ENCODE data around the gene FAM13A.
"Not testable (repeated sequence)": the region's sequence is repeated elsewhere in the genome, so short reads cannot be mapped to it uniquely, and the experiment has no call there.

Gene FAM13A

DNA sequence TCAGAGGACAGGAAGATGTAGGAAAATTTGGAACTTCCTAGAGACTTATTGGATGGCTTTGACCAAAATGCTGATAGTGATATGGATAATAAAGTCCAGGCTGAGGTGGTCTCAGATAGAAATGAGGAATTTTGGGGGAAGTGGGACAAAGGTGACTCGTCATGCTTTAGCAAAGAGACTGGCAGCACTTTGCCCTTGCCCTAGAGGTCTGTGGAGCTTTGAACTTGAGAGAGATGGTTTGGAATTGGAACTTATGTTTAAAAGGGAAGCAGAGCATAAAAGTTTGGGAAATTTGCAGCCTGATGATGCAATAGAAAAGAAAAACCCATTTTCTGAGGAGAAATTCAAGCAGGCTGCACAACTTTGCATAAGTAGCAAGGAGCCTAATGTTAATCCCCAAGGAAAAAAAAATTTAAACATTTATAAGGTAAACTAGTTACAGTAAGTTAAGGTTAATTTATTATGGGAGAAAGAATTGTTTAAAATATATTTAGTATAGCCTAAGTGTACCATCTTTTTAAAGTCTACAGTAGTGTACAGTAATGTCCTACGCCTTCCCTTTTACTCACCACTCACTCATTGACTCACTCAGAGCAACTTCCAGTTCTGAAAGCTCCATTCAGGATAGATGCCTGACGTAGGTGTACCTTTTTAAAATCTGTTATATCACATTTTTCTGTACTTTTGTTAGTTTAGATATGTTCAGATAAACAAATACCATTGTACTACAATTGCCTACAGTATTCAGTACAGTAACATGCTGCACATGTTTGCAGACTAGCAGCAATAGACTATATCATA lies 101.2 kb downstream of the FAM13A start:
- DNase-seq, result no peak

DNA sequence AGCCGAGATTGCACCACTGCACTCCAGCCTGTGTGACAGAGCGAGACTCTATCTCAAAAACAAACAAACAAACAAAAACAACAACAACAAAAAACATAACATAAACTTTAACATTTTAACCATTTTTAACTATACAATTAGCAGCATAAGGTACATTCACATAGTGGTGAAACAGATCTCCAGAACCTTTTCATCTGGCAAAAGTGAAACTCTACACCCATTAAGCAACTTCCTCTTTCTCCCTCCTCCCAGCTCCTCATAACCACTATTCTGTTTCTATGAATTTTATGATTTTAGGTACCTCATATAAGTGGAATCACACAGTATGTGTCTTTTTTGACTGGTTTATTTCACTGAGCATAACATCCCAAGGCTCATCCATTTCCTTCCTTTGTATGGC lies 103.6 kb downstream of the FAM13A start:
- DNase-seq, result no peak

DNA sequence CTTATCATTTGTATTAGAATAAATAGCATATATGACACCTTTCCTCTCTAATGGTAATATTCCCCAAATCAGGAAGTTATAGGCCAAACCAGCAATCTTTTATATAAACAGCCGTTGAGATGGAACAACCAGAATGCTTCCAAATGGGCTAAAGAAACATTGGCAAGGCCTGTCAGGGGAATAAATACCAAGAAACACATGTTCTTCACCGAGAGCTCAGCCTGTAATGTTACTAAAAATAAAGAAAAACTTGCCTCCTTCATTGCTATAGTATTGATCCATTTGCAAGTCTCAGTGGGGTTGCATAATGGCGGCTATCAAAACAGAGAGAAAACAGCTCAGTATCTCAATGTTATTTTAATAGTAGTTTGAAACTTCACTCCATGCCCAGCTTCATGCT lies 104.9 kb downstream of the FAM13A start:
- DNase-seq, result no peak

DNA sequence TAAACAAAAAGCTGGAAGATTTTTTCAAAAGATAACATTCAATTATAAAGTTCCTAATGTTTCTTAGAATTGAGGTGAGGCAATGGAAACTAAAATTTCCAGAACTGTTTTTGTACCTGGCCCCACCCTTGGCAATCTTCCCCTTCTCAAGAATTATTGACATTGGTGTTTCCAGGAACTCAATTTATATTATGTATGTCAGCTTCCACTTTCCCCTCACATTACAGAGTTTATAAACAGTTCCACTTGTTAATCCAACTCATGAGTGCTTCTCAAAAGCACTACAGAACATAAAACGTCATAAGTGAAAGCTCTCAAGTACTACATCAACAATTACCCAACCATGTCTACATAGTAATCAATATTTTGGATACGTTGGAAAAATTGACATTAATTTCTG lies 107.4 kb downstream of the FAM13A start:
- no peak for DNase-seq

DNA sequence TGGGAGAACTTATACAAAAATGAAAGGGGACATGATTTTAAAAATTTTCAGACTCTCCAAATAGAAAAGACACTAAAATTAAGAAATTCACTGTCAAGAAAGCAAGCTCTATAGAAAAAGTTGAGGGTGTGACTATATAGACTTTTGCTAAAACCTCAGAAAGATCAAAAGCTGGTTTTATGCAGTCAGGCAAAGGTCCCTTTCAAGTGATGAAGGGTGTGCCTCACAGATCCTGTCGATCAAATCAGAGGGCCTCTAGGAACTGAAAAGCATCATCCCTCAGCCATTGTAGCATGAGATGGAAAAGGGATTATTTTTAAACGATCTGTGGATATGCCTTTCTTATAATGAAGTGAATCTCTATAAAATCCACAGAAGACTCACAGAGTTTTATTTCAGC lies 116.5 kb downstream of the FAM13A start:
- no peak for DNase-seq

DNA sequence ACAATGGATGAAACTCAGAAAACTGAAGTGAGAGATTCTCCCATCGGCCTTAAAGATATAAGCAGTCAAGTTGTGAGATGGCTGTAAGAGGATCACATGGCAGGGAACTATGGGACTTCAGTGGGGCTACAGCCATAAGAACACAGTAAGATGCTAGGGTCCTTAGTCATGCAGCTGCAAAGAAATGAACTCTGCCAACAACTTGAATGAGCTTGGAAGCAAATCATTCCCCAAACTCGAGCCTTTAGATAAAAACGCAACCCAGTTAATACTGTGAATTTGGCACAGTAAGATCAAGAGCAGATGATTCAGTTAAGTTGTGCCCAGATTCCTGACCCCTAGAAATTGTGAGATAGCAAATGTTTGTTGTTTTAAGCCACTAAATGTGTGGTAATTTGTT lies 117.3 kb downstream of the FAM13A start:
- DNase-seq, result no peak

DNA sequence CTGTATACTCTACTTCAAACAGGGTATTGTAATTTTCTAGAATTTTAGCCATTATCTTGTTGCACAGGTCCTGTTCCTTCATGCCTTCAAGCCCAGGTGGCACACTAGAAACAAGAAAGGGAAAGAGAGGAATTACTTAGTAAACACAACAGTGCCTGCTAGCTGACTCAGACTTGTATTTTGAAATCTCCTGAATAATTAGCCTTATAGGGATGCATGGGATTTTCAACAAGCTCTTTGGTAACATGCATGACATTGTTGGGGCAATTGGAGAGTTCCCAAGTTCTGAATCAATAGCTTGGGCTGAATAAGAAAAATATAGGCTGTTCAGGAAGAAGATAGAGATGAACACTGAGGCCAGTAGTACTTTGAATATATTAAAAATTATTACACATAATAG lies 118.8 kb downstream of the FAM13A start:
- no peak for DNase-seq

DNA sequence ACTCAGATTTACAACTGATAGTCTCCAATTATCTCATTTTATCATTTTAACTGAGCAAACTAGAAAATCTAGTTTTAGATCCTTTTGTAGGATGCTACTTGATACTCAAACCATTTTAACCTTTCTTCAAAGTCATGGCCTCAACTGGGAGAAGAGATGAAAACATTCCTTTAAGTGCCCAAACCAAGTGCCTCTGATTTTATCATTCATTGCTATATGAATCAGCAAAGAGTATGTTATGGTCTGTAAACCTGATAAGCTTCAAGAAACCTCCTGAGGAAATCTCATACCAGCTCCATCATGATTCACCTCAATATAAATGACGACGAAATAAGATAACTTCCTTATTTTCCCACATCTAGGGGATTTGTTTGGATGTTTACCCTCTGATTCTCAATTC lies 119.9 kb downstream of the FAM13A start:
- no peak for DNase-seq

DNA sequence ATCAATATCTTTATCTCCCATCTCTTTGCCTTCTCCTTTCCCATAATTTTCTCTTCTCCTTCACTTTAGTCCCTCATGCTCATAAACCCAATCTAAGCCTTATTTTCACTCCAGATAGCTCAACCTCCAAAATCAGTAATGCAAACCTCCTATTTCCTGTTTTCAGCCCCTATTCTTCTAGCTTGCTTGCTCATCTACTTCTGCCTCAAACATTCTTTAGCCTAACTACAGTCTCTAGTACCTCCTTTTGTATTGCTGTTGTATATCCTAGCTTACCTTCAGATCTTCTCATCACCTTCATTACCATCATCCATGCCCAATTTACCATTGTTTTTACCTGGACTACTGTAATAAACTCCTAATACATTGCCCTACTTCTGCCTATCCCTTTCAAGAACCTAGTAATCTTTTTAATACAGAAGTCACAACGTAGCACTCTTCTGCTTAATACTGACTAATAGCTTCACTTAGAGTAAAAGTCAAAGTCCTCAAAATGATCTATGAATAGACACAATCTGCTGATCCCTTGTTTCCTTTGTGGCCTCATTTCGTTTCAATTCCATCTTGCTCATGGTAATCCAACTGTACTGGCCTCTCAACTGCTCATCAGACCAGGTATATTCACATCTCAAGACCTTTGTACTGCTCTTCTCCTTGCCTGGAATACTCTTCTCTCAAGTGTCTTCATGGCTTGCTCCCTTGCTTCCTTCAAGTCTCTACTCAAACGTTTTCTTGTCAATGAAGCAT lies 123.4 kb downstream of the FAM13A start:
- no peak for DNase-seq

DNA sequence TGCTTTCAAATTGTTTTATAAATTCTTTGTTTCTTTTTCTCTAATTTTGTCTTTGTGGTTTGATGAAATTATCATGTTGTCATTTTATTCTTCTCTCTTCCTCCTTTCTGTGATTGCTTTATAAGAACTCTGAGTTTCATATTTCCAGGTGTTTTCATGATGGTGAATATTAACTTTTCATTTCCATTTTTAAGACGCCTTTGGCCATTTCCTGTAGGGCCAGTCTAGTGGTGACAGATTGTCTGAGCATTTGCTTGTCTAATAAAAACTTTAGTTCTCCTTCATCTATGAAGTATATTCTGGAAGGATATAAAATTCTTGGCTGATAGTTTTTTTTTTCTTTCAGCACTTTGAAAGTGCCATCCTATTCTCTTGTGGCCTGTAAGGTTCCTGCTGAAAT lies 128.1 kb downstream of the FAM13A start:
- no peak for DNase-seq

DNA sequence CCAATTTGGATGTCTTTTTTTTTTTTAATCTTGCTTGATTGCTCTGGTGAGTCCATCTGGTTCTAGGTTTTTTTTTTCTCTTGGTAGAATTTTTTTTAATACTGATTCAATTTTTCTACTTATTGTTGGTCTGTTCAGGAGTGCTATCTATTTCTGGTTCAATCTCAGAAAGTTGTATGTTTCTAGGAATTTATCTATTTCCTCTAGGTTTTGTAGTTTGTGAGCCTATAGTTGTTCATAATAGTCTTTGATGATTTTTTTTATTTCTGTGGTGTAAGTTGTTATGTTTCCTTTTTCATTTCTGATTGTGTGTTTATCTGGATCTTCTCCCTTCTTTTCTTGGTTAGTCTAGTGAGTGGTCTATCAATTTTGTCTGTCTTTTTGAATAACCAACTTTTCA lies 129.6 kb downstream of the FAM13A start:
- no peak for DNase-seq

DNA sequence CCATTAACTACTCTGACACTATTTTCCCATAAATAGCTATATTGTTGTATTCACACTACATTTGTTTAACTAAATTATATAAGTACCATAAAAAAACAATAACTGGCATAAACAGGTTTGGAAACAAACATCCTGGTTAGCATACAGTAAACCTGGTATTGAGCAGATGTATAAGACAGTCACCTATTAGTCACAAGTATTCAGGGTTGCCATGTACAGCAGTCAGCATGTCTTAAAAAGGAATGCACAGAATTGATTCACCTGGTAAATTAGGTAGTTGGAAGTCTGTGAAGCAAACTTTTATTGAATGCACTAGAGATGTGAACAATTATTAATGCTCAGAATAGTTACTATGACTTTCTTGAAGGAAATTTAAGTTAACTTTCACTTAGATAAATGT lies 137.9 kb downstream of the FAM13A start:
- DNase-seq, result no peak

DNA sequence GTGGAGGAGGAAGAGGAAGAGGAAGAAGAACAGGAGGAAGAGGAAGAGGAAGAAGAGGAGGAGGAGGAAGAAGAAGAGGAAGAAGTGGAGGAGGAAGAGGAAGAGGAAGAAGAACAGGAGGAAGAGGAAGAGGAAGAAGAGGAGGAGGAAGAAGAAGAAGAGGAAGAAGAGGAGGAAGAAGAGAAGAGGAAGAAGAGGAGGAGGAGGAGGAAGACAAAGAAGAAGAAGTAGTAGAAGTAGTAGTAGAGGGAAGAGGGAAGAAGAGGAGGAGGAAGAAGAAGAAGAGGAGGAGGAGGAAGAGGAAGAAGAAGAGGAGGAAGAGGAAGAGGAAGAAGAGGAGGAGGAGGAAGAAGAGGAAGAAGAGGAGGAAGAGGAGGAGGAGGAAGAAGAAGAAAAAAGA lies 143.8 kb downstream of the FAM13A start:
- DNase-seq, result not testable (repeated sequence)

DNA sequence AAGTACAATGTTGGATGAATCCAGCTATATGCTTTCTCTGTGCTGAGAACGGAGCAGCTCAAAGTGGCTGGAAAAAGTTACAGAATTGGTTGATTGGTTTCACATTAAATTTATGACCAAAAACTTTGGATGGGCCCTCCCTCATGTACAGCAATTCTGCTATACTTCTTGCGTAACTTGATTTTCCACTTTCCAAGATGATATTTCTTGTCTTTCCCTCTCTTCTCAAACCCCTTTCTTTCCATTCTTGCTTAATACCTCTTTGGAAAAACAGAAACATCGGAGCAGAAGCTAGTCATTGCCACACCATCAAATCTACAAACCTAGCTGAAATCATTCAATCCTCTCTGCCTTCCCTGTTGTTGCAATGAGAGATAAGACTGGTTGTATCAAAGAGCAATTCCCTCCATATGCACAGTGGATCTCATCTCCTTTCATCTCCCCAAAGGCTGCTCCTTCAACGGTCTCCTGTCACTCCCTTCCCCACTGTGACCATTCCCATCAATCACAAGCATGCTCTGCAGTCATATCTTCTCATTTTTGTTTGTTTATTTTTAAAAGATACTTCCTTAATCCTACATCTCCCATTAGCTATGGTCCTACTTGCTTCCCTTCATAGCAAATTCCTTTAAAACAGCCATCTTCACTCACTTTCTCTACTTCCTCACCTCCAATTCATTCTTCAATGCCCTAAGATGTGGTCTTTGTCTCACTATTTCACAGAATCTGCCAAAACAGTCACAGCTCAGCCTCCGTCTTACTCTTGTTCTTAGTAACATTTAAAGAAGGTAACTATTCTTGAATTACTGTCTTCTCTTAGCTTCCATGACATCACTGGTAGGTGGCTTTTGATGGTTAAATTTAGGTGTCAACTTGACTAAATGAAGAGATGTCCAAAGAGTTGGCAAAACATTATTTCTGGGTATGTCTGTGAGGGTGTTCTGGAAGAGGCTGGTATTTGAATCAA lies 145.5 kb downstream of the FAM13A start:
- DNase-seq, result no peak

DNA sequence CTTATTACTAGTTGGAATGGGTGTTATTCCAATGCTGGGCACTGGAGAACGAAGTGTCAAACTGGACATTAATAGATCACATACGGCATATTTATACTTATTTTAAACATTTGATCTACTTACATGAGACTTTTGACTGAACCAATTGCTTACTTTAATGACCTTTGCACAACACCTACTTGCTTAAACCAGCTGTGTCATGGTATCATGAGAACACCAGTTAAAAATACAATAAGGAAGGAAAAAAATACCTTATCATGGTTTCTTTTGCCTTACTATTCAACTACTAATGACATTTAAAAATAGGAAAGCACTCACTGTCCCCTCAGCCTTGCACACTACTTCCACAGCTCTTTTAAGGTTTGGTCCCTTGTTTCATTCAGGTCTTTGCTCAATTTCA lies 146.9 kb downstream of the FAM13A start:
- DNase-seq, result no peak

DNA sequence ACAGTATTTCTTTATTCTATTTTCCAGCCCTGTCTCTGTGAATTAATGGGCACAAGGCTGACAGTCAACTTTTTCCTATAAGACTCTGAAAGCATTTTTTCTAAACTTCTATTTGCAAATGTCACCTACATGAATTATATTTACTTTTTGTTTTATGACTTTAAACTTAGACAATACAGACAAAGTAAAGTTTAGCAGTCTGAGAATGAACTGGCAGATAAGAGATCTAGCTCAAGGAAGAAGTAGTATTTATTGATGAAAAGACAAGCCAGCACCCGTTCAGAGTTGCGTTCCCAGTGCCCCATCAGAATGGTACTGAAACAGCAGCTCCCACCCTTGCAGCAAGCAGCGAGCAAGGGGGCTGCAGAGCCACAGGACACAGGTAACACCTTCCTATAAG lies 148.5 kb downstream of the FAM13A start:
- no peak for DNase-seq

DNA sequence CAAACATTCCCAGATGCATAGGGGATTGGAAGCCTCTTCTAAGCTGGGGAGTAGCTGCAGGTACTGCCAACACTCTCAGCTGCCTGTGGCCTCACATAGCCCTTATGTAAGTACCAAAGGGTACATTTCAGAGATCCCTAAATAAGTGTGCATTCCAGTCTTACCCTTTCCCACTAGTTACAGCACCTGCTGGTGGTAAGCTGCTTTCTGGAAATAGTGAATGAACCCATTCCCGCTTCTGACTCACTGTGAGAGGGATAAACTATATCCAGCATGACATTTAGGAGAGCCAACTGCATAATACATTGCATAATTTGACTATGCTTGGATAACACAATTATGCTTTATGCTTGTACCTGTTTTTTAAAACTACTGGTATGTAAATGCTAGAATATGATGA lies 149.0 kb downstream of the FAM13A start:
- DNase-seq, result no peak

DNA sequence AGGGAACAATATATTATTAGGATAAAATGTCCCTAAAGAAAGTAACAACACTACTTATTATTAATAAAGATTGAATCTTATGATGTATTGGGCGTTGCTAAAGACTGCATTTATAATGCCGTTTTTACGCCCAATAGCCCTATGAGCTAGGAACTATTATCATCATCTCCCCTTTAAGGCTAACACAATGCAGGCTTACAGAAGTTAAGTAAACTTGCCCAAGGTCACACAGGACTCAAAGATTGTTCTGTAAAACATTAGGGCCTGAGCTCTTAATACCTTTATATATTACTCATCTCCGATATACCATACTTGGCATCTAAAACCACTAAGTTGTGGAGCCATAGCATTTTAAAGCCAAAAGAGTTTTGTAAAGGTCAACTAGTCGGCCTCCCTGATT lies 149.5 kb downstream of the FAM13A start:
- no peak for DNase-seq

DNA sequence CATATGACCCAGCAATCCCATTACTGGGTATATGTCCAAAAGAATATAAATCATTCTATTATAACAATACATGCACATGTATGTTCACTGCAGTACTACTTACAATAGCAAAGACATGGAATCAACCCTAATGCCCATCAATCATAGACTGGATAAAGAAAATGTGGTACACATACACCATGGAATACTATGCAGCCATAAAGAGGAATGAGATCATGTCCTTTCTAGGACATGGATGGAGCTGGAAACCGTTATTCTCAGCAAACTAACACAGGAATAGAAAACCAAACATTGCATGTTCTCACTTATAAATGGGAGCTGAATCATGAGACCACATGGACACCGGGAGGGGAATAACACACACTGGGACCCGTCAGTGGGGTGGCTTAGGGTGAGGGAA lies 152.7 kb downstream of the FAM13A start:
- not testable (repeated sequence) for DNase-seq

DNA sequence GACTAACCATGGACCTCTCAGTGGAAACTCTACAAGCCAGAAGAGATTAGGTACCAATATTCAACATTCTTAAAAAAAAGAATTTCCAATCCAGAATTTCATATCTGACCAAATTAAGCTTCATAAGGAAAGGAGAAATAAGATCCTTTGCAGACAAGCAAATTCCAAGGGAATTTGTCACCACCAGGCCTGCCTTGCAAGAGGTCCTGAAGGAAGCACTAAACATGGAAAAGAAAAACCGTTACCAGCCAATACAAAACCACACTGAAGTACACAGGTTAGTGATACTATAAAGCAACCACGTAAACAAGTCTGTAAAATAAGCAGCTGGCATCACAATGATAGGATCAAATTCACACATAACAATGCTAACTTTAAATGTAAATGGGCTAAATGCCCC lies 156.6 kb downstream of the FAM13A start:
- no peak for DNase-seq

DNA sequence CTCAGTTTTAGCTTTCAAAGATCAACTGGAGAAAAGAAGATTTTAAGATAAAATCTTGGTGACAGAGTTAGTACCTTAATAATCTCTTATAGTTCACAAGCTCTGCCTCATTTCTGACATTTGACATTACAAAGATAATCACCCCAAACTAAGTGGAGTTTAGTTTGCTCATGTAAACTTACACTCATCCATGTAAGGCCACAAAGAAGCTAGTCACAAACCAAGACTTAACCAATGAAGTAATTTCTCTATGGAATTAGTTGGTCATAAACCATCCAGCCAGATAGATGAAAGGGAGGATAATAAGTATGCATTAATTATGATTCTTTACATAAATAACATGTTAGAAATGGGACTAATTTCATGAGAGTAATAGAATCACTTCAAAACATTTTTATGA lies 159.2 kb downstream of the FAM13A start:
- DNase-seq, result no peak

DNA sequence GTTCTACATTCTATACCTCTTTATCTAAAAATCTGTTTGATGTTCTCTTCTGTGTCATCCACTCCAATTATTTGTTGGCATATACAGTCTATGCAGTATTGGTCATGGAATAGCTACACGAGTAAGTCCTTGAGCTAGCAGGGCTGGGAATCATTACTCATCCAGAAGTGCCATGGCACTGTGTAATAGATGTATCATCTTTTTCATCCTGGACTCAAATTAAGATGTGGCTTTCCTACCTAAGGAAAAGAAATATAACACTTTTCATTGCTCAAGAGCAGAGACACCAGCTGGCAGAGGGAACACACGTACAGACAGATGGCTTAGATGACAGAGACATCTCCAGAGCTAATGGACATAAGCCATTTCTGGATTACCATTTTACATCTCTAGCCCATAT lies 159.8 kb downstream of the FAM13A start:
- DNase-seq, result no peak

DNA sequence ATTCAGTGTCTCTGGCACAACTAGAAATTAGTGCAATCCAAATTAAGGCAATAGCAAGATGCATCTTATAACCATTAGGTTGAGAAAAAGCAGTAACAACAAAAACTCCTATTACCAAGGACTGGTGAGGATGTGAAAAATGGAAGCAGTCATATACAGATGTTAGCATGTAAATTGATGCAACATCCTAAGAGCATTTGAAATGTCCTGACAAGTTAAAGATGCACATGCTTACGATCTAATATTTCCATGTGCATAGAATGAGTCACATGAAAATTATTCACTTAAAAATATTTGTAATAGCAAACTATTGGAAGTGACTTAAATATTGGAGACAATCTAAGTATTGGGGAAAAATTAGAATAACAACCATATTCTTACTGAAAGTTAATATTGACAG lies 163.0 kb downstream of the FAM13A start:
- DNase-seq, result no peak

DNA sequence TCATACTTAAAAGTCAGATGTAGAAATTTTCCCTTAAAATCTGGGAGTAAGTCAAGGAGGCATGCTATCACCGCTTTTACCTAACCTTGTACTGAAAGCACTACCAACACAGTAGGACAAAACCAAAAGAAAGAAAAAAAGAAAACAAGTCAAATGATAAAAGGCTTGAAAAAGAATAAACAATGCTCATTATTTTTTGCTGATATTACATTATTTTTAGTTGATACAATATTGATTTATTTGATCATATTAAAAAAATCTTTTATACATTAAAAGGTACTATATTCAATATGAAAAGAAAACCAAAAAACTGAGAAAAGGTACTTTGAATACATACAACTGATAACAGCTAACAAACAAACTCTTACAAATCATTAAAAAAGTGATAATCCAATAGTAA lies 164.3 kb downstream of the FAM13A start:
- no peak for DNase-seq
